ENCODE results near the gene ARID1B. TPM values are rescaled to one million over a fixed set of nuclear protein-coding genes. Genes with fewer than 3 reads are reported as not detected.

The ARID1B gene
- total RNA-seq, 1 donor, result 55.0 TPM

- H3K4me3 ChIP-seq (ENCODE audit: insufficient read depth, low read length), result no peak overlapping the region
- no peak for TF ChIP-seq CTCF (IDR thresholded peaks at IDR 0.05; ENCODE audit: extremely low read depth, low read depth, low read length)
- no peak overlapping the region for H2AFZ ChIP-seq (ENCODE audit: low read length)
- H3K4me1 ChIP-seq (ENCODE audit: insufficient read depth, low read length), result no peaks in the 10 kb centered on the region
- H3K27me3 ChIP-seq (ENCODE audit: insufficient read depth, low read length), result no peaks in the 10 kb centered on the region
- no peak overlapping the region for H3K4me2 ChIP-seq (ENCODE audit: insufficient read depth, low read length)
- no peak overlapping the region for H3K27ac ChIP-seq (ENCODE audit: low read depth, low read length)
- H3K9me3 ChIP-seq (ENCODE audit: low read depth, low read length), result no peaks in the 10 kb centered on the region
- peaks cover 52% of the 10 kb centered on the region for H4K20me1 ChIP-seq (ENCODE audit: insufficient read depth, low read length)
- peaks cover 97% of the 10 kb centered on the region for H3K79me2 ChIP-seq (ENCODE audit: insufficient read depth, low read length)
- no peak for DNase-seq (ENCODE audit: insufficient read length, low spot score, missing footprints)
- no peaks in the 10 kb centered on the region for H3K36me3 ChIP-seq (ENCODE audit: insufficient read depth, low read length)
These were observed 102.4 kb downstream of the ARID1B start for GRCh38 chr6:156879591-156879990.

GRCh38 chr6:156880913-156881312, 103.7 kb downstream of the ARID1B start:
- H3K9me3 ChIP-seq (ENCODE audit: low read depth, low read length), result no peaks in the 10 kb centered on the region
- H2AFZ ChIP-seq (ENCODE audit: low read length), result no peak overlapping the region
- H3K4me2 ChIP-seq (ENCODE audit: insufficient read depth, low read length), result no peak overlapping the region
- no peaks in the 10 kb centered on the region for H3K36me3 ChIP-seq (ENCODE audit: insufficient read depth, low read length)
- no peak overlapping the region for H3K4me3 ChIP-seq (ENCODE audit: insufficient read depth, low read length)
- no peak overlapping the region for H3K27ac ChIP-seq (ENCODE audit: low read depth, low read length)
- H3K27me3 ChIP-seq (ENCODE audit: insufficient read depth, low read length), result no peaks in the 10 kb centered on the region
- H4K20me1 ChIP-seq (ENCODE audit: insufficient read depth, low read length), result peaks cover 47% of the 10 kb centered on the region
- TF ChIP-seq CTCF (IDR thresholded peaks at IDR 0.05; ENCODE audit: extremely low read depth, low read depth, low read length), result no peak
- DNase-seq (ENCODE audit: insufficient read length, low spot score, missing footprints), result no peak
- peaks cover 95% of the 10 kb centered on the region for H3K79me2 ChIP-seq (ENCODE audit: insufficient read depth, low read length)
- H3K4me1 ChIP-seq (ENCODE audit: insufficient read depth, low read length), result no peaks in the 10 kb centered on the region

GRCh38 chr6:156881687-156882629, 104.8 kb downstream of the ARID1B start:
- no peak for TF ChIP-seq CTCF (IDR thresholded peaks at IDR 0.05; ENCODE audit: extremely low read depth, low read depth, low read length)
- no peak for DNase-seq (ENCODE audit: insufficient read length, low spot score, missing footprints)
- no peak overlapping the region for H3K4me2 ChIP-seq (ENCODE audit: insufficient read depth, low read length)
- peaks cover 95% of the 10 kb centered on the region for H3K79me2 ChIP-seq (ENCODE audit: insufficient read depth, low read length)
- H3K4me1 ChIP-seq (ENCODE audit: insufficient read depth, low read length), result no peaks in the 10 kb centered on the region
- H3K9me3 ChIP-seq (ENCODE audit: low read depth, low read length), result no peaks in the 10 kb centered on the region
- no peak overlapping the region for H3K4me3 ChIP-seq (ENCODE audit: insufficient read depth, low read length)
- H2AFZ ChIP-seq (ENCODE audit: low read length), result no peak overlapping the region
- H3K36me3 ChIP-seq (ENCODE audit: insufficient read depth, low read length), result no peaks in the 10 kb centered on the region
- H4K20me1 ChIP-seq (ENCODE audit: insufficient read depth, low read length), result peaks cover 39% of the 10 kb centered on the region
- H3K27me3 ChIP-seq (ENCODE audit: insufficient read depth, low read length), result no peaks in the 10 kb centered on the region
- no peak overlapping the region for H3K27ac ChIP-seq (ENCODE audit: low read depth, low read length)

GRCh38 chr6:156883497-156884252, 106.5 kb downstream of the ARID1B start:
- H3K4me2 ChIP-seq (ENCODE audit: insufficient read depth, low read length), result no peak overlapping the region
- no peaks in the 10 kb centered on the region for H3K27me3 ChIP-seq (ENCODE audit: insufficient read depth, low read length)
- peaks cover 25% of the 10 kb centered on the region for H4K20me1 ChIP-seq (ENCODE audit: insufficient read depth, low read length)
- no peak overlapping the region for H2AFZ ChIP-seq (ENCODE audit: low read length)
- no peak for TF ChIP-seq CTCF (IDR thresholded peaks at IDR 0.05; ENCODE audit: extremely low read depth, low read depth, low read length)
- DNase-seq (ENCODE audit: insufficient read length, low spot score, missing footprints), result no peak
- H3K27ac ChIP-seq (ENCODE audit: low read depth, low read length), result no peak overlapping the region
- H3K79me2 ChIP-seq (ENCODE audit: insufficient read depth, low read length), result peaks cover 94% of the 10 kb centered on the region
- H3K4me3 ChIP-seq (ENCODE audit: insufficient read depth, low read length), result no peak overlapping the region
- H3K4me1 ChIP-seq (ENCODE audit: insufficient read depth, low read length), result peaks cover 4% of the 10 kb centered on the region
- H3K9me3 ChIP-seq (ENCODE audit: low read depth, low read length), result no peaks in the 10 kb centered on the region
- H3K36me3 ChIP-seq (ENCODE audit: insufficient read depth, low read length), result no peaks in the 10 kb centered on the region
